DMS 273 (cell line): ENCODE measurements around the gene NEAT1.
A peak's percentile ranks its signal among the peaks of the same experiment; 100 is the strongest.

ENCODE experiments used
- DNase-seq: peaks from one replicate; lab custom pipeline; 2025; ENCODE audit not compliant: unreplicated experiment; lab: John Stamatoyannopoulos, UW

The NEAT1 gene

GRCh38 chr11:65422633-65423515, at the start of gene NEAT1:
Gene NEAT1 (plus strand): TSS chr11:65422798.
- DNase-seq: peak; percentile 90

DNA sequence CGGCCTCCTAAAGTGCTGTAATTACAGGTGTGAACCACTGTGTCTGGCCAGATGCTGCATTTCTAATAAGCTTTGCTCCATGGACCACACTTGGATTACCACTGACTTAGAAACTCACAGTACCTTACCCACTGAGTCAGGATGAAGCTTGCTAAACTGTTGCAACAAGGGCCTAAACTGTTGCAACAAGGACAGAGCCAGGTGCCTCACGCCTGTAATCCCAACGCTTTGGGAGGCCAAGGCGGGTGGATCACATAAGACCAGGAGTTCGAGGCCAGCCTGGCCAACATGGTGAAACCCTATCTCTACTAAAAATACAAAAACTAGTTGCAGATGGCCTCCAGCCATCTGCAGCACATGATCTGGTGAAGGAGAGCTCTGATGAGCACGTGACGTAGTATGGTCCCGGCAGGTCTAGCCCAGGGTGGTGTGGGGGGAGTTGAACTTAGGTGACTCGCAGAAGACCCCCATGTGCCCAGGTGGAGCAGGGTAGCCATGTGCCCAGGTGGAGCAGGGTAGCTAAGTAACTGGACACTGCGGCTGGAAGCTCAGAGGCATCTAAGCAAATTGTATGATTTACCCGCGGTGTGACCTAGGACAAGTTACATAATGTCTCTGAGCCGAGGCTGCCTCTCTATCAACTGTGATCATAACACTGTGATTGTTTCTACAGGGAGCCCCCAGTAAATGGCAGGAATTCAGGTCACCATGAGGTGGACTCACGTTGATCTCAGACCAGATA, 48.6 kb upstream of the NEAT1 start:
- no peak for DNase-seq

- peak; percentile 24 for DNase-seq
Observed at GRCh38 chr11:65375012-65375411, 47.6 kb upstream of the NEAT1 start.

DNA sequence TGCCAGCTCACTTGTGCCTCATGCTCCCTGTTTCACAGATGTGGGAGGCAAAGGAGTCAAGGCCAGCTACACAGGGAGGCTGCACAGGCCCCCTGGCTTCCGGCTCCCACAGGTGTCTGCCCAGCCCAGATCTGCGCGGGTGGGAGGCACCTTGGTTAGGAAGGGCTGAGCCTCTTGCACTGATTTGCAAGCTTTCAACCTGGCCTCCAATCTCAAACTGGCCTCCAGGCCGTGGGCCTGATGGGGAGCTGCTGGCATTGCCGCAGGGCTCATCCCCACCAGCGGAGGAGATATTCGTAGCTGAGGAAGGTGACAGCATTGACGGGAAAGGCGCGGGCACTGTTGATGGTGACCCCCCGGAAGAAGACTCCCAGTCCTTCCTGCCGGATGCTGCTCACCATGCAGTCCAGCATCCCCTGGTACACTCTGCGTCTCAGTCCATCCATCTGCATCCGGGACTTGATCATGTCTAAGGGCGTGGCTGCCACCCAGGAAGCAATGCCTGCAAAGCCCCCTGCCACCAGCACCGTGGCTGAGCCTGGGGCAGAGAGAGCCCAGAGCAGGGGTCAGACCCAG, 46.4 kb upstream of the NEAT1 start:
- DNase-seq: no peak

- no peak for DNase-seq
Observed at GRCh38 chr11:65377036-65377435, 45.6 kb upstream of the NEAT1 start.

DNA sequence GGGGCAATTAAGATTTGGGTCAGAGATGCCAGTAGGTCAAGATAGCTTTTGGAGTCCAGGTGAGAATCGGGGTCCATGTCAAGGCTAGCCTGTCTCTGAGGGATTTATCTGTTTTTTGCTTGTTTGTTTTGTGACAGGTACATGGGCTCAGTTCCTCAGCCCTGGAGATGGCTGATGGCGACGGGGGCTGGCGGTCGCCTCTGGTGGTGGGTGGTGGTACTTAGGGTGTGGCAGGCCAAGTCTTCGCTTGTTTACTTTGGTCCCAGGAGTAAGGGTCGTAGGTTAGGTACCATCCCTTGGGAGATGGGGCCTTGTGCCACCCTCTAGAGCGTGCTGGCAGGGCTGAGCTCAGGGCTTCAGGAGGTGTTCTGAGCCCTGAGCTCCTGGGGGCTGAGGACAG, 44.8 kb upstream of the NEAT1 start:
- no peak for DNase-seq

DNA sequence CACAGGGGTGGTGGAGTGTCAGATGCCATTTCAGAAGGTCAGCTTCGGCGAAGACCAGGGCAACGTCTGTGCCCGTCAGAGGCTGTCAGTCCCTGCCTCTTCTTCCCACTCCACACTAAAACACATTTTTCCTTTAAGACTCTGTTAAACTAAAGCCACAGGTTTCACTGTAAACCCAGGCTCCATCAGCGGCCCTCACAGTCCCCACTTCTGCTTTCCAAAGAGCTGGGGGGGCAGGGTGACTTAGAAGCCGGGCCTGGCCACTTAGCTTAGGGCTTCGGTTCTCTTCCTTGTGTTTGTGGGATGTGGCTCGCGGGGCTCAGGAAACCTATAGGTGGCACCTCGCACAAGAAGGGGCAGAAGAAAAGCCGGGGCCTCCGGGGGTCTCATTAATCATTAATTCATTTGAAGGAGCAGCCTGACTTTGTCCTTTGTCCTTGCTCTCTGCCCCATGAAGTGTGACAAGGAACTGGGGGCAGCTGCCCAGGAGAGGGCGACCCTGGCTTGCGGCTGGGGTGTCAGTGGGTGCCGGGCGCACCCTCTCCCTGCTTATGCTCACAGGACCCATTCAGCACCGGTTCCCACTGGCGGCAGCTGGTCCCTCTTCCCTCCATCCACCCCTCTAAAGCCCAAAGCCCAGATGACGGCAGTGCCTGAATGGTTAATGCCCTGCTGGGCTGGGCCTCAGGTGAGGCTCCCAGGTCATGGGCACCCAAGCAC, 44.2 kb upstream of the NEAT1 start:
- DNase-seq: no peak

GRCh38 chr11:65378928-65379638, 43.5 kb upstream of the NEAT1 start:
- DNase-seq: no peak

DNA sequence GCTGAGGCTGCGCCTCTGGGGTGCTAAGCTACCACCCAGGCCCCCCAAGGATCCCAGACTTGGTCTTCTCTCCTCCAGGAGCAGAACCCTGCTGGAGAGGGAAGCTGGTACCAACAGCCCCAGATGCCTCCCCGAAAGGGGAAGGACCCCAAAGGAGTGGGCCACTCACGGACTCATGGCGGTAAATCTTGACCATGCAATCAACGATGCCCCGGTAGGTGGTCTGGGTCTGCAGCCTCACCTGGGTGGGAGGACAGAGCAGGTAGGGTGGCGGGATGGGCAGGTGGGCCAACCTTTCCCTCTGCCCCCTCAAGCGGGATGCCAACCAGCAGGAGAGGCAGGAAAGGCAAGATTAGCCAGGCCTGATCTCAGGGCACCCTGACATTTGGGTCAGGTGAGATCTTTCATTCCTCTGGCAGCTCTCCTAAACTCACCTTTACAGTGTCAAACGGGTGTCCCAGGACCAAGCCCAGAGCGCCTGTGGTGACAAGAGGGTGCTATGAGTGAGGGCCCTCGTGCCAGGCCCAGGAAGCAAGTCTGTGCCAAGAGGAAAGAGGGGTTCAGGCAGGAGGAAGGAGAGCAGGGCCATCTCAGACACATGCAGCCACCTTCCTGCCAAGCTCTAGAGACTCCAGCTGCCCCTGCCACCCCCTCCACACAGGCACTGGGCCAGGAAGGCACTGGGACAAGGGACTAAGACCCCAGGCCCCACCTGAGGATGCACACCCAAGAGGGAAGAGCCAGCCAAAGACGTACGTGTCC, 42.7 kb upstream of the NEAT1 start:
- no peak for DNase-seq

DNA sequence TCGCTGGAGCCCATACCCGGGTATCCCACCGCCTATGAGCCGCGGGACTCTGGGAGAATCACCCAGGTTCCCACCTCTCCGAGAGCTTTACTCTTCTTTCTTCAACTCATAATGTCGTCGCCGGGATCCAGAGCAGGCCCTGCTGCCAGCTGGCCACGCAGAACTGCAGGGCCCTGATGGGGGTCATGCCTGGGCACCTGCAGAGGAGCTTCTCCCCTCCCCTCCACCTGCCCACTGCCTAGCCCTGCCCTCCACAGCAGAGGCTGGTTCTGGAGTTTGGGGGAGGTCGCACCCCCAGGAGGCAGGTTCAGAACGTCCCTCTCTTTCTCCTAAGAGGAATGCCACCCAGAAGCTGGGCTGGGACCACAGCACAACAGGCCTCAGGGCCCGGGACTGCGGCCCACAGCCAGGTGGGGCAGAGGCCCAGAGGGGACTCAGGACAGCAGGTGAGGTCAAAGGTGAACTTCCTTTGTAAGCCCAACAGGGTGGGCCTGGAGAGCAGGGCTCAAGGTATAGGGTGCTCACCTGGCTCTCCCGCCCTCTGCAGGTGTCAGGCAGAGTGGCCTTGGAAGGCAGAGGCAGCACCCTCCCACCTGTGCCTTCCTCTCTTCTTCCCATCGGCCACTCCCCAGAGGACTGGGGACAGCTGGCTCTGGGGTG, 42.0 kb upstream of the NEAT1 start:
- DNase-seq: no peak

GRCh38 chr11:65381716-65382032, 40.9 kb upstream of the NEAT1 start:
- DNase-seq: no peak

DNA sequence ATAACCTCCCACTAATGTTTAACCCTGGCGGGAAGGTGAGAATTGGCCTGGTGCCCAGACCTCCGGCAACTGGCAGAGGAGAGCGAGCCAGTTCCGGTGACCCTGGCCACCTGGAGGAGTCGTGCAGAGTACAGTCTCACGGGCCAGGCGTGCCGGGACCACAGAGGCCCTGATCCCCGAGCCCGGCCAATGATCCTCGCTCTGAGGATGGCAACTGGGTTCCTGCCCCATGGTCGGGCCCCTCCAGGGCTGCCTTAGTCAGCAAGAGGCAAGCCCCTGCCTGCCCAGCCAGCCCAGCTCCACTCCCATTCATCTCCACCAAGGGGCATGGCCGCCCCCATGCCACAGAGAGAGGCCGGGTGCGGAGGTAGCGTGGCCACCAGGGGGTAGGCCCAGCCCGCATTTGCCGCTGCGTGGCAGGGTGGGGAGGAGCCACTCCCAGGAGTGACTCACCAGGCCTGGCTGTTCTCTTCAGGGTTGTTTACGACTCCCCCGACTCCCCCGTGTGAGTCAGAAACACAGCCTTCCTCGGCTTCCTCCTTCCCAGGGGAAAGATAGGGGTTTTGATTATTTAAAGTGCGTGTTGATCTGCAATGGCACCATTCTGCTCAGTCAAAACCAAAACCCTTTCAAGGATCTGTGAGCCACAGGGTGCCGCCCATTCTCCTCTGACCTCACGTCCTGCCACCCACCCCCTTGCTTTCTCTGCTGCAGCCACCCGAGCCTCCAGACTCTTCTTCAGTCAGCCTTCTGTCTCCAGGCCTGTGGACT, 40.4 kb upstream of the NEAT1 start, which contains the start of gene SLC25A45:
Gene SLC25A45, minus strand, starts transcription at position 614 of the 771 bp plus-strand sequence. CDS start 695 bp downstream, outside the sequence.
- peak; percentile 96 for DNase-seq

GRCh38 chr11:65382804-65383368, 39.7 kb upstream of the NEAT1 start:
- no peak for DNase-seq

DNA sequence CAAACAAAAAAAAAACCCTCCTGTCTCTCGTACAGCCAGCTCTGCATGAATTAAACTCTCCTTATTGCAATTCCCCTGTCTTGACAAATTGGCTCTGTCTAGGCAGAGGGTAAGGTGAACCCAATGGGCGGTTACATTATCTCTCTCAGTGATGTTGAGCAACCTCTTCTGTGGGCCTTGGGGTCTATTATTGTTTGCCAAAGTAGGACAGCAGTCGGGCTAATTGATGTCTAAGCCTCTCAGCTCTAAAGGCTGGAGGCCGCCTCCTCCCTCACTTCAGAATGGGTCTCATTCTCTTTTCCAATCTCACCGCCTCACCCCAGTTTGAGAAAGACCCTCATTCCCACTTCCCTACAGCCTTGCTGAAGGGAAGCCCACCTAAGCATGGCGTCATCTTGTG, 38.8 kb upstream of the NEAT1 start:
- DNase-seq: no peak

DNA sequence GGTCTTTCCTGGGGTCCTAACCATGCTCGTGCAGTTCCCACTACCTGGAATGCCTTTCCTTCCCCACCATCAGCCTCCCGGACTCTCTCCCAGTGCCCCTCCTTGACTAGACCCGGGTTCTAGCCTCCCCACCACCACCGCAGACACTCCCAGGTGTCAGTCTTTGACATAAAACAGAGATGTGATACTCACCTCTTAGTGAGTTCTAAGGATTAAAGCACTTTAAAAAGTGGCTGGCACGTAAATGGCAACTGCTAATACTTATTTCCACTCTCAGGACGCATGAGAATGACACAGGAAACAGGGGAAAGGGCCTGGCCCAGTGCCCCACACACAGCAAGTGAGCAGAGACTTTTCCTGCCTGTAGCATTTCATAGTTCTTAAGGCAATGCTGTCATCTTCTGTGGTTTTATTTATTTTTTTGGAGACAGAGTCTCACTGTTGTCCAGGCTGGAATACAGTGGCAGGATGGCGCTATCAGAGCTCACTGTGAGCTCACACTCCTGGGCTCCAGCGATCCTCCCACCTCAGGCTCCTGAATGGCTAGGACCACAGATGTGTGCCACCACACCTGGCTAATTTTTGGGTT, 38.2 kb upstream of the NEAT1 start:
- DNase-seq: no peak

DNA sequence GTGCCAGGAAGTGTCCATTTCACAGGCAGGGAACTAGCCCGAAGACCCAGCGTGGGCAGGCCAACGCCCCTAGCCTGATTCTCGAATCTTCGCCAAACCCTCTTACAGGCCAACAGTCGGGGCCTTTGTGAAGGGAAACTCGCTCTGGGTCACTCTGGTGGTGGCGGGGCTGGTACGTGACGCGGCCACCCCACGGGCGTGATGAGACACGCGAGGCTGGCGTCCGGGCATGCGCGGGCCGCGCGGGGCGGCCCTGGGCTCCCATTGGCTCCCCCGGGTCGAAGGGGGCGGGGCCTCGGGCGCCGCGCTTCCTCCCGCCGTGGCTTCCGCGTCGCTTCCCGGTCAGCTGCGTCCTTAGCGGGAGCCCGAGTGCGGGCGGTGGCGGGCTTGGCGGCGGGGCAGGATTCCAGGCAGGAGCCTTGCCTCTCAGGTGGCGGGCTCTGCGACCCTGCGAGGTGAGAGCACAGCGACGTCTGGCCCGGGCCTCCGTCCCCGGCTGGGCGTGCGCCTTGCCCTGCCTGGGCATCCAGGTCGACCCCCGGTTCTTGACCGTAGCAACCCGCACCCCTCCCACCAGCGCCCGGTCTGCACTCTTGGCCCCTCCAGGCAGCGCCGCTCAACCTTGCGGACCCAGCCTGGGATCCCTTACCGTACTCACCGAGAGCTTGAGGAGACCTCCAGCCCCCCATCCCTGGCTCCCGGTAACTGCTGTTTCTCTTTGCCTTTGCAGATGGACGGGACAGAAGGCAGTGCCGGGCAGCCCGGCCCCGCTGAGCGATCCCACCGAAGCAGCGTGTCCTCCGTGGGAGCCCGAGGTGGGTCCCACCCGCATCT, 36.1 kb upstream of the NEAT1 start, which contains the start of gene FRMD8:
Gene FRMD8, plus strand, starts transcription at position 331 of the 834 bp plus-strand sequence. Its CDS starts 400 bp downstream, at position 731.
- peak; percentile 84 for DNase-seq

DNA sequence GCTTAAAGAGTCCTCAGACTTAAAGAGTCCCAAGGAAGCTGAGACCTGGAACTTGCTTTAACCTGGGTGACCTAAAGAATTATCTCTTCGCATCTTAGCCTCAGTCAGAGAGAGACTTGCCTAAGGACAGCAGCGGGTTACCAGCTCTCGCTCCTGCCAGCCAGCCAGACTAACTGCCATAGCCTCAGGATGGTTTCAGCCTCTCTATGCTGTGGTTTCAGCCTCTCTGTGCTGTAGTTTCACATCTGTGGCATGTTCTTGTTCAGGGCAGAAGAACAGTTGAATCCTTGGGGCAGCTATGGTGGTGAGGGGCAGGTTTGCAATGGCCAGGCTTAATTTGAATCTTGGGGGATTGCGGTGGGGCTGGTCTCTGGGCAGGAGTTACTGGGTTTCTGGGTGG, 33.9 kb upstream of the NEAT1 start:
- no peak for DNase-seq
